Body of pancreas (tissue), 4 donors: ENCODE data around the gene DIRAS2. TPM values are rescaled to one million over a fixed set of nuclear protein-coding genes. Genes with fewer than 3 reads are reported as not detected.

Source experiments
- ATAC-seq: fragments of 150-250 bp; one replicate; pipeline ENCODE4 v1.9.1; 2016
- DNase-seq, 4 donors: peaks; one replicate each; pipeline ENCODE4 v3.0.0-alpha.2; 2019
- H3K27ac ChIP-seq, 4 donors: fragments of 200-600 bp; sonication (generic); 1 replicate in 3 of 4; 2 replicates in 1 of 4; pipeline versions ENCODE4 v1.5.1 to v1.6.1; 2016 to 2019; ENCODE audit warnings: mild to moderate bottlenecking in 1 of 4, mixed read lengths in 1 of 4, moderate library complexity in 1 of 4
- H3K27me3 ChIP-seq, 2 donors: fragments of 200-600 bp; sonication (generic); one replicate each; pipeline ENCODE4 v1.6.0; 2016; ENCODE audit warnings: mild to moderate bottlenecking in 1 of 2
- H3K36me3 ChIP-seq, 2 donors: fragments of 200-600 bp; sonication (generic); replicated peaks in 1 of 2; 2 replicates each; pipeline ENCODE4 v1.5.1; 2016; ENCODE audit warnings: low read depth in 2 of 2; ENCODE audit not compliant: insufficient read depth in 1 of 2
- H3K4me1 ChIP-seq: fragments of 200-600 bp; sonication (generic); one replicate; pipeline ENCODE4 v1.6.0; 2016
- H3K4me3 ChIP-seq, 2 donors: fragments of 200-600 bp; sonication (generic); 1 replicate in 1 of 2; 2 replicates in 1 of 2; pipeline ENCODE4 v1.5.1; 2016 to 2019
- H3K9me3 ChIP-seq, 3 donors: fragments of 200-600 bp; sonication (generic); 1 replicate in 2 of 3; 2 replicates in 1 of 3; pipeline ENCODE4 v1.5.1; 2016
- CTCF ChIP-seq, 7 experiments: fragments of 450-650 bp in 4 of 7; fragments of 200-600 bp in 3 of 7; sonication (generic) in 3 of 7; IDR thresholded peaks; one replicate each; pipeline ENCODE4 v1.5.1; 2016 to 2019; ENCODE audit warnings: antibody characterized with exemption in 7 of 7
- POLR2A ChIP-seq, 3 donors: fragments of 450-650 bp; IDR thresholded peaks; one replicate each; pipeline ENCODE4 v1.6.1; 2016; ENCODE audit warnings: antibody characterized with exemption in 3 of 3, mild to moderate bottlenecking in 2 of 3
- WGBS, 2 donors: methylation state at CpG; one replicate each; pipeline ENCODE4 v1.1.5; 2017; 5-methylcytosine and 5-hydroxymethylcytosine counted together
- intact Hi-C: fragments of 100-400 bp; cut with DNase I; formaldehyde crosslinking; loops from one replicate; pipeline ENCODE4 v1.15.1; 2023
- total RNA-seq, 2 donors: library from RNA; depleted of rRNA; stranded (reverse); fragments of >200 nt; gene quantifications; one replicate each; pipeline ENCODE4 v1.1.0, GENCODE V29; 2016

Gene DIRAS2
- 1 to 10 TPM in 1 of 2 donors, under 1 TPM in 1; 0.52 to 2.0 TPM for total RNA-seq

GRCh38 chr9:90642570-90643539 lies at the start of gene DIRAS2:
TSS of gene DIRAS2 (minus strand) at chr9:90642824. CDS start at chr9:90613827, 28,997 bp downstream.
- TF ChIP-seq POLR2A (IDR thresholded peaks at IDR 0.05) (peak; percentile 41 to 78 (median 65)), CTCF (IDR thresholded peaks at IDR 0.05) (peak; percentile 27 to 69 (median 58))

GRCh38 chr9:90684736-90685135 lies 42.1 kb upstream of the DIRAS2 start:
- WGBS, 2 donors, result 65 to 67% methylated on average over 5 of the region's 5 CpGs
- H3K27me3 ChIP-seq, result no peaks in the 10 kb centered on the region
- no peak overlapping the region for H3K4me3 ChIP-seq
- H3K36me3 ChIP-seq, result no peaks in the 10 kb centered on the region
- H3K27ac ChIP-seq, result no peak overlapping the region
- TF ChIP-seq CTCF (IDR thresholded peaks at IDR 0.05) (no peak), POLR2A (IDR thresholded peaks at IDR 0.05) (no peak)
- no peaks in the 10 kb centered on the region for H3K9me3 ChIP-seq
- DNase-seq, result no peak
- intact Hi-C loops, result no loop called here
- H3K4me1 ChIP-seq, result no peaks in the 10 kb centered on the region
- no peak for ATAC-seq

More at GRCh38 chr9:90642570-90643539, at the start of gene DIRAS2:
- Histone ChIP-seq H3K36me3 (no peaks in the 10 kb centered on the region), H3K4me3 (peak within 1 kb of the TSS; percentile 7 to 10), H3K27me3 (no peaks in the 10 kb centered on the region), H3K4me1 (peaks cover 10% of the 10 kb centered on the region), H3K27ac (peak within 1 kb of the TSS; percentile 15 to 64 (median 54)), H3K9me3 (no peaks in the 10 kb centered on the region)
- 3 to 6% methylated on average over 43 to 53 of the region's 53 CpGs for WGBS, 2 donors
- intact Hi-C loops, result no loop called here
- DNase-seq, result peak; percentile 67 to 87 (median 80)
- peak; percentile 92 for ATAC-seq

- DNase-seq (no peak), ATAC-seq (no peak)
- Histone ChIP-seq H3K4me3 (no peak overlapping the region), H3K27me3 (no peaks in the 10 kb centered on the region), H3K4me1 (no peaks in the 10 kb centered on the region), H3K36me3 (no peaks in the 10 kb centered on the region), H3K27ac (no peak overlapping the region), H3K9me3 (no peaks in the 10 kb centered on the region)
- 73 to 95% methylated on average over 1 of the region's 1 CpG for WGBS, 2 donors
- intact Hi-C loops, result no loop called here
- TF ChIP-seq POLR2A (IDR thresholded peaks at IDR 0.05), result no peak
Measured at GRCh38 chr9:90684106-90684505, 41.5 kb upstream of the DIRAS2 start.

GRCh38 chr9:90680534-90680933 lies 37.9 kb upstream of the DIRAS2 start:
- H3K4me3 ChIP-seq, result no peak overlapping the region
- no peaks in the 10 kb centered on the region for H3K27me3 ChIP-seq
- ATAC-seq, result no peak
- WGBS, 2 donors, result 38 to 43% methylated on average over 6 of the region's 6 CpGs
- H3K36me3 ChIP-seq, result no peaks in the 10 kb centered on the region
- no peaks in the 10 kb centered on the region for H3K4me1 ChIP-seq
- no peak for DNase-seq
- TF ChIP-seq POLR2A (IDR thresholded peaks at IDR 0.05), result no peak
- no peak for TF ChIP-seq CTCF (IDR thresholded peaks at IDR 0.05)
- intact Hi-C loops, result no loop called here
- no peaks in the 10 kb centered on the region for H3K9me3 ChIP-seq
- H3K27ac ChIP-seq, result no peak overlapping the region

GRCh38 chr9:90665072-90665471 lies 22.4 kb upstream of the DIRAS2 start:
- intact Hi-C loops, result no loop called here
- no peak for DNase-seq
- no peak overlapping the region for H3K27ac ChIP-seq
- H3K36me3 ChIP-seq, result no peaks in the 10 kb centered on the region
- no peaks in the 10 kb centered on the region for H3K27me3 ChIP-seq
- TF ChIP-seq CTCF (IDR thresholded peaks at IDR 0.05) (no peak), POLR2A (IDR thresholded peaks at IDR 0.05) (no peak)
- no peak overlapping the region for H3K4me3 ChIP-seq
- ATAC-seq, result no peak
- 71 to 83% methylated on average over 2 to 4 of the region's 4 CpGs for WGBS, 2 donors
- no peaks in the 10 kb centered on the region for H3K4me1 ChIP-seq
- no peaks in the 10 kb centered on the region for H3K9me3 ChIP-seq
